ENCODE measurements around the gene ZMIZ1. TPM values are rescaled to one million over a fixed set of nuclear protein-coding genes. Genes with fewer than 3 reads are reported as not detected.

Gene ZMIZ1, protein sequence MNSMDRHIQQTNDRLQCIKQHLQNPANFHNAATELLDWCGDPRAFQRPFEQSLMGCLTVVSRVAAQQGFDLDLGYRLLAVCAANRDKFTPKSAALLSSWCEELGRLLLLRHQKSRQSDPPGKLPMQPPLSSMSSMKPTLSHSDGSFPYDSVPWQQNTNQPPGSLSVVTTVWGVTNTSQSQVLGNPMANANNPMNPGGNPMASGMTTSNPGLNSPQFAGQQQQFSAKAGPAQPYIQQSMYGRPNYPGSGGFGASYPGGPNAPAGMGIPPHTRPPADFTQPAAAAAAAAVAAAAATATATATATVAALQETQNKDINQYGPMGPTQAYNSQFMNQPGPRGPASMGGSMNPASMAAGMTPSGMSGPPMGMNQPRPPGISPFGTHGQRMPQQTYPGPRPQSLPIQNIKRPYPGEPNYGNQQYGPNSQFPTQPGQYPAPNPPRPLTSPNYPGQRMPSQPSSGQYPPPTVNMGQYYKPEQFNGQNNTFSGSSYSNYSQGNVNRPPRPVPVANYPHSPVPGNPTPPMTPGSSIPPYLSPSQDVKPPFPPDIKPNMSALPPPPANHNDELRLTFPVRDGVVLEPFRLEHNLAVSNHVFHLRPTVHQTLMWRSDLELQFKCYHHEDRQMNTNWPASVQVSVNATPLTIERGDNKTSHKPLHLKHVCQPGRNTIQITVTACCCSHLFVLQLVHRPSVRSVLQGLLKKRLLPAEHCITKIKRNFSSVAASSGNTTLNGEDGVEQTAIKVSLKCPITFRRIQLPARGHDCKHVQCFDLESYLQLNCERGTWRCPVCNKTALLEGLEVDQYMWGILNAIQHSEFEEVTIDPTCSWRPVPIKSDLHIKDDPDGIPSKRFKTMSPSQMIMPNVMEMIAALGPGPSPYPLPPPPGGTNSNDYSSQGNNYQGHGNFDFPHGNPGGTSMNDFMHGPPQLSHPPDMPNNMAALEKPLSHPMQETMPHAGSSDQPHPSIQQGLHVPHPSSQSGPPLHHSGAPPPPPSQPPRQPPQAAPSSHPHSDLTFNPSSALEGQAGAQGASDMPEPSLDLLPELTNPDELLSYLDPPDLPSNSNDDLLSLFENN
- polyA plus RNA-seq (2011; rRNA removed) = 7.6 and 12.8 TPM in 2 replicates
- 16.5 and 21.3 TPM in 2 replicates for polyA minus RNA-seq (2011; rRNA and poly(A)+ RNA removed)

GRCh38 chr10:79068562-79069324 lies at the start of gene ZMIZ1:
Gene ZMIZ1 (plus strand): TSS chr10:79068966. CDS start chr10:79201633, 132,667 bp downstream.
- peak within 1 kb of the TSS; percentile 65 for H3K27ac ChIP-seq (ENCODE audit: low read depth, low read length)
- H3K27me3 ChIP-seq (ENCODE audit: control insufficient read depth, insufficient read depth, low read length) = no peaks in the 10 kb centered on the region
- DNase-seq (ENCODE audit: low read depth, low spot score) = peak; percentile 75
- TF ChIP-seq CTCF (IDR thresholded peaks at IDR 0.05; ENCODE audit: low read depth, low read length) = 0 out of 2 replicates have a peak, but pooled peaks have one; percentile 7
- peak within 1 kb of the TSS; percentile 98 for H3K4me3 ChIP-seq (ENCODE audit: low read depth, low read length)
- H3K9me3 ChIP-seq (ENCODE audit: control insufficient read depth, insufficient read depth, low read length) = no peaks in the 10 kb centered on the region; the same call in 1 of the 2 replicates
- ChIA-PET POLR2A (interaction anchor here (1.0 to 2.0 kb wide), 3 partner anchors 108 to 127 kb away, joined by 3 to 9 read pairs (median 4); no protein-coding TSS in a partner anchor), CTCF (interaction anchor here (1.2 kb wide), 1 partner anchor 127 kb away, joined by 5 read pairs; no protein-coding TSS in a partner anchor)

DNA sequence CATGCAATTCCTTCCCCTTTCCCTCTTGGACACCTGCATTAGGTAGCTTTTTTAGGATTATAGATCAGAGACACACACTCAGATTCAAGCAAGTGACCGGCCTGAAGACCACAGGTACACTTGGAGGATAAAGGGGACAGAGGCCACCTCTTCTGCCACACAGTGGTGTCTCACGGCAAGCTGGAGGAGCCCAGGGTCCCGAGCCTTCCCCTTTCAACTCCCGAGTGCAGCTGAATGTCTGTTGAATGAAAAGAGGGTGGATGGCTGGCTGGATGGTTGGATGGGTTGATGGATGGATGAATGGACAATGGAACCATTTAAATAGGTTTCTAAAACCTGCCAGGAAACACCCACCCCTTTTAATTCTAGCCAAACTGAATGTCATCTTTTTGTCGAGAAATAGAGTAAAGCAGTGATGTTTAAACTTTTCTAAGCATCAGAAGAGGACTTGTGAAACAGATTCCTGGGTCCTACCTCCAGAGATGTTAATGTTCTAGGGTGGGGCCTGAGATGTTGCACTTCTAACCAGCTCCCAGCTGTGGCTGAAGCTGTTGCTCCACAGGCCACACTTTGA lies 49.2 kb upstream of the ZMIZ1 start:
- CTCF ChIA-PET = no interaction called here
- no peak overlapping the region for H3K27ac ChIP-seq (ENCODE audit: low read depth, low read length)
- no peak for DNase-seq (ENCODE audit: low read depth, low spot score)
- H3K9me3 ChIP-seq (ENCODE audit: control insufficient read depth, insufficient read depth, low read length) = peaks cover 7% of the 10 kb centered on the region; the same call in 1 of the 2 replicates
- H3K4me3 ChIP-seq (ENCODE audit: low read depth, low read length) = no peak overlapping the region
- TF ChIP-seq CTCF (IDR thresholded peaks at IDR 0.05; ENCODE audit: low read depth, low read length) = no peak
- peaks cover 11% of the 10 kb centered on the region for H3K27me3 ChIP-seq (ENCODE audit: control insufficient read depth, insufficient read depth, low read length)
- POLR2A ChIA-PET = no interaction called here

GRCh38 chr10:79020015-79020491 lies 48.7 kb upstream of the ZMIZ1 start:
- H3K27ac ChIP-seq (ENCODE audit: low read depth, low read length) = no peak overlapping the region
- CTCF ChIA-PET = no interaction called here
- peaks cover 7% of the 10 kb centered on the region; the same call in 1 of the 2 replicates for H3K9me3 ChIP-seq (ENCODE audit: control insufficient read depth, insufficient read depth, low read length)
- H3K4me3 ChIP-seq (ENCODE audit: low read depth, low read length) = no peak overlapping the region
- peaks cover 9% of the 10 kb centered on the region for H3K27me3 ChIP-seq (ENCODE audit: control insufficient read depth, insufficient read depth, low read length)
- POLR2A ChIA-PET = no interaction called here
- no peak for DNase-seq (ENCODE audit: low read depth, low spot score)
- no peak for TF ChIP-seq CTCF (IDR thresholded peaks at IDR 0.05; ENCODE audit: low read depth, low read length)

DNA sequence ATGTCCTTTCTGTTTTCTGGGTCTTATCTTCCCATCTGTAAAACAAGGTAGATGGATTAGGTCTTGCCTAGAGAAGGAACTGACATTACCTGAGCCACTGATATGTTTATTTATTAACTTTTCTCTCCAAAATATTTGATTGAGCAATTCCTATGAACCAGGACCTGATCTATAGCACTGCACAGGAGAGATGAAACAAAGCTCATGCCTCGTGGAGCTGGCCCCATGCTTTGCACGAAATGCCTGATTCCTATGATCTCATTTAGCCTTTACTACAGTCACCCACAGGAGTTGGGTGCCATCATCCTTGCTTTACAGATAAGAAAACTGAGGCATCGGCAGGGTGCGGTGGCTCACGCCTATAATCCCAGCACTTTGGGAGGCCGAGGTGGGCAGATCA lies 48.2 kb upstream of the ZMIZ1 start:
- CTCF ChIA-PET = no interaction called here
- no peak for TF ChIP-seq CTCF (IDR thresholded peaks at IDR 0.05; ENCODE audit: low read depth, low read length)
- peaks cover 9% of the 10 kb centered on the region for H3K27me3 ChIP-seq (ENCODE audit: control insufficient read depth, insufficient read depth, low read length)
- H3K4me3 ChIP-seq (ENCODE audit: low read depth, low read length) = no peak overlapping the region
- POLR2A ChIA-PET = no interaction called here
- DNase-seq (ENCODE audit: low read depth, low spot score) = no peak
- peaks cover 7% of the 10 kb centered on the region; the same call in 1 of the 2 replicates for H3K9me3 ChIP-seq (ENCODE audit: control insufficient read depth, insufficient read depth, low read length)
- H3K27ac ChIP-seq (ENCODE audit: low read depth, low read length) = no peak overlapping the region
